NCI-H1092 treated with DMSO at 0.1 percent for 48 hours (cell line): ENCODE measurements around the gene GNAQ.

ENCODE experiments used
- DNase-seq: peaks from one replicate; lab custom pipeline; 2025; lab: John Stamatoyannopoulos, UW

GNAQ gene

DNA sequence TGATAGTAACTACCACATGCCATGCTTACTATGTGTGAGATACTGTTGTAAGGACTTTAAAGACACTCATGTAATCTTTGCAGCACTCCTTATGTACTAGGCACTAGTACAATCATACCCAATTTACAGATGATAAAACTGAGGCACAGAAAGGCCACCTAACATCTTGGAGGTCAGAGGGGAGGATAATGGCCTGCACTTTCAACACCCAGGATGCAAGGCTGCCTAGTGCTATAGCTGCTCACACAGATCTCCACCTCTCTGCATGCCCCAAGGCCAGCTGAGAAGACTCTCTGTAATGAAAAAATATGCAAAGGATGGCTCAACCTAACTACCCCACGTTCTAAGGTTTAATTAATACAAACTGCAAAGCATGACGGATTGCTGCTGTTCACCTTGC is 57.2 kb downstream of the GNAQ start:
- DNase-seq, result no peak

DNA sequence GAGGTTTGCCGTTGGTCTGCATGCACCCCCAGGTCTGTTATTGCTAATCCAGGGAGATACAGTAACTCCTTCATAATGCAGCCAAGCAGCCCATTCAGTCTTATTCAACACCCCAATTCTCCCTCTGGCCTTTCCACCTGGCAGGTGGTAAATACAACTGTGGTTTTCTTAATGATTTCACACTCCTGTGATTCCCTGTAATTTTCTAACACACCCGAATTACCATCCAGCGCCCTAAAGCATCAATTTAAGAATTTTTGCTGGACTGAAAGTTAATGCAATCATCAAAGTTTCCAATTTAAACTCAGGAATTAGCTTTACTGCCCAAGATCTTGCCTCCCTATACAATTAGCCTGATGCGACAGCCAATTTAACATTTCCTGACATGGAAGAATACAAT is 62.5 kb downstream of the GNAQ start:
- no peak for DNase-seq

DNA sequence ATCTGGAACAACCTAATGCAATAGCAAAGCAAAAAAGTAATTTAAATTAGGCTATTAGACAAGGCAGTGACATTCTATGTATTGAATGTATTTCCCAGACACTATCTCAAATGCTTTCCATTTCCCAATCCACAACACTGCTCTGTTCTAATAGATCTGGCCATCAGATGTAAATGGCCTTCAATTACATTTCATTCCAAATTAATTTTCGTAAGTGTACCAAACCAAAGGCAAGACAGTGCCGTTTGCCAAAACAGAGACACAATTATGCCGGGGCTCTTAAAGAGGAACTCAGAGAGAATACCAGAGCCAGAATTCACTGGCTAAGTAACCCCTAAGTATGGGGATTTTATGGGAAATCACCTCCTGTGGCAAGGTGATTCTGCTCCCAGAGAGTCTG is 63.1 kb downstream of the GNAQ start:
- no peak for DNase-seq

DNA sequence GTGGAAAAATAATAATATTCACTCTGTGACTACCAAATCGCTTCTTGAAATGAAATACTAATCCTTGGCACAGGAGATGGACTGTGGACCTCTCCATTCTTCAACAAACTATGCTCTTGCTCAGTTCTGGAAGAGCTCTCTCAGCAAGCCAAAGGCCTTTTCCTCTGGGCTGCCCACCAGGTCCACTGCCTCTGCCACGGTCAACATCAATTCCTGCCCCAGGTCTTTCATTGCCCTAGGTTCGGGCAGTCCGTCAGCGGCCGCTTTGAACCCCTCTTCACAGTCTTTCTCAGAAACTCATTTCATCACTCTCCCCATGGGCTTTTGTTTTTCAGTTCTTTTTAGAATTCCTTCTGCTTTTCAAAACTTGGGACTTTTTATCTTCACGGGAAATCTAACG is 64.9 kb downstream of the GNAQ start:
- no peak for DNase-seq

DNA sequence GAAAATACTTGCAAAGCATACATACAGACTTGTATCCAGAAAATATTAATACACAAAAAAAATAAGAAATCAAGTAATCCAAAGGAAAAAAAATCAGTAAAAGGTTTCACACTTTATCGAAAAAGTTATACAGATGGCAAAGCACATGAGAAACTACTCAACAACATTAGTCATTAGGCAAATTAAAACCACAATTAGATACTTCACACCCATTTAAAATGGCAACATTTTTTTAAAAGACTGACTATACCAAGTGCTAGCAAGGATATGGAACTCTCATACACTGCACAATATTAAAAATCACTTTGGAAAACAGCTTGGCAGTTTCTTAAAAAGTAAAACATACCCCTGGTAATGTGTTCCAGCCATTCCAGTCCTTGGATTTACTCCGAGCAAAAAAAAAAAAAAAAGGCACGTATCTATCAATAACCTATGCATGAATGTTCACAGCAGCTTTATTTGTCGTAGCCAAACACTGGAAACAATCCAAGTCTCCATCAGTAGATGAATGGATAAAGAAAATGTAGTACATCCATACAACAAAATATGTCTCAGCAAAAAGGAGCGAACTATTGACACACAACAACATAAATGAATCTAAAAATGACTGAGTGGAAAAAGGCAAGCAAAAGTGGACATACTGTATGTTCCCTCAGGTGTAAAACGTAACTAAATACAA is 66.0 kb downstream of the GNAQ start:
- peak; percentile 75 for DNase-seq

DNA sequence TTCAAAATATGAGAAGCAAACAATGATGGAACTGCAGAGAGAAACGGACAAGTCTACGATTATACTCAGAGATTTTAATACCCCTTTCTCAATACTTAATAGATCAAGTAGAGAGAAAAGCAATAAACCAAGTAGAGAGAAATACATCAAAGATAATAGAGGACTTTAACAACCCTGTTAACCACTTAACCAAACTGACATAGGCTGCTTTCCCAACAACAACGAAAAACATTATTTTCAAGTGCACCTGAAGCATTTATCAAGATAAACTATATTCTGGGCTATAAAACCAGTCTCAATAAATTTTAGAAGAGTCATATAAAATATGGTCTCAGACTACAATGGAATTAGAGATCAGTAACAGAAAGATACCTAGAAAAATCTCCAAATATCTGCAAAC is 67.4 kb downstream of the GNAQ start:
- no peak for DNase-seq

DNA sequence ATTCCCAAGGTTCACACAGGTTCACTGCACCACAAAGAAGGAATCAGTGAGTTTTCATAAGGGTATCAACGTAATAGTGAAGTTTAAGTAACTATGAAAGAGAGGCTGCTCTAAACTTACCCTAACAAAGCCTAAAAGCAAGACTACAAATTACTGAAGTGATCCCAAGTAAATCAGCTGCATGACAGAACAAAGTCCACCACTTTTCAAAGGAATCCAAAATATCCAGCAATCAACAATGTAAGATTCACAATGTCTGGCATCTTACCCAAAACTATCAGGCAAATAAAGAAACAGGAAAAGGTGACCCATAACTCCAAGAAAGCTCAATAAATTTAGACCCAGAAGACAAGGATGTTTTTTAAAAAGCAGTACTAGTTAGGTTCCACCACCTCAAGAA is 70.1 kb downstream of the GNAQ start:
- no peak for DNase-seq

DNA sequence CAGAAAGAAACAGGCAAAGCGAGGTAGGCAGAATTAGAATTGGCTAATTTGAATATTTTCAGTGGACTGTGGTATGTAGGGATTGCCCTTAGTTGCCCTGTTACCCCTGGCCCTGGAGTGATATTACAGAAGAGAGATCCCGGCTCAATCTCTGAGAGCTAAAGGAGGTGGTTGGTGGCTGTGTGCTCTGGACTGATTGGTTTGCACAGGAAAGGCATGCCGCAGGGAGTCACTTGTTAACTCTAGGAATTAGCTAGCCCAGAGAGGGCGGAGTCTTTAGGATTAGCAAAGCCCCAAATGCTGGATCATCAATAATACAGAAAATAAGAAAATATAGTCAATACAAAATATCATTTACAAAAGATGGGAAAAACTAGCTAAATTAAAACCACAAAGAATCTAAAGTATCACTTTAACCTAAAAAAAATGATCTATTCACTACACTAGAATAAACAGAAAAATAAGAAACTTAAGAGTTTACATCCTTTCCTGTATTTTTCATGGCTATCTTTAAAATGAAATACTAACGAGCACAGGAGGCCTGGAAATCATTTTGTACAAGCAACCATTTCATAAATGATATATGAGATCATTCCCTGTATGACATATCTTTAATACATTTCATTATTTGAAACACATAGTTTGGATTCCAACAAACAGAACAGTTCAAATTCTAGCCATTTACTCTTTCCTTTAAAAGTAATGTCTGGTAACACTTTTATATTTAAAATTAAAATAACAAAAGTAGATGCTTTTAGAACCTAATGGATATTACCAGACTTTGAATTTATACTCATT is 71.1 kb downstream of the GNAQ start:
- DNase-seq, result no peak

DNA sequence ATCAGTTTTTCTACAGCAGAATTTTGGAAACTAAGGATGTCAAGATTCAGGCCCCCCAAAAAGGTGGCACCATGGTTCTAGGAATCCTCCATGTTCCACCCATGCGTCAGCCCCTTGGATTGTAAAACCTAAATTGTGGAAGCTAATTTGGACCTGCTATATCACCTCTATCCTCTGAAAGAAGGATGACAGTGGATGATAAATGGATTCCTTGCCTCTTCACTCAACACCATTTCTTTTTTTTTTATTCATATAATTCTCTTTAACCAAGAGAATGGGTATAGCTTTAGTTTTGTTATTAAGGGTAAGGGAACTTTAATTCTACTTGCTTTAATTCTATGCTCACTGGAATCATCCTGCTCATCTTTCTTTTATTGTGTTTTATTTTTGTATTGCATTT is 71.8 kb downstream of the GNAQ start:
- no peak for DNase-seq

DNA sequence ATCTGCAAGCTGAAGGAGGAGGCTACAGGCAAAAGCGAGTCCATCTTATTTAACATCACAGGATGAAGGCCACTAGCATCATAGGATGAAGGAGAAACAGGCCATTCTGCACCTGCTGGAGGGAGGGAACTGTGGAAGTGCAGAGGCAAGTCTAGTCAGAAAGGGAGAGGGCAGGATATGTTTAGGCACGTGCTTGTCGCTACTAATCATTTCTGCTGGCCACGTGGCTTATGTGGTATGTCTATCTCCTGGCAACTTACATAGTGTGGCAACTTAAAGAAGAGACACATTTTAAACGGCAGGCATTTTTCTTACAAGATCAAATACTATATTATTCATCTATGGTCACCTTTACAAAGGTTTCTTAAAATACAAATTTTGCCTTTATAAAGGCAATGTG is 74.0 kb downstream of the GNAQ start:
- no peak for DNase-seq

DNA sequence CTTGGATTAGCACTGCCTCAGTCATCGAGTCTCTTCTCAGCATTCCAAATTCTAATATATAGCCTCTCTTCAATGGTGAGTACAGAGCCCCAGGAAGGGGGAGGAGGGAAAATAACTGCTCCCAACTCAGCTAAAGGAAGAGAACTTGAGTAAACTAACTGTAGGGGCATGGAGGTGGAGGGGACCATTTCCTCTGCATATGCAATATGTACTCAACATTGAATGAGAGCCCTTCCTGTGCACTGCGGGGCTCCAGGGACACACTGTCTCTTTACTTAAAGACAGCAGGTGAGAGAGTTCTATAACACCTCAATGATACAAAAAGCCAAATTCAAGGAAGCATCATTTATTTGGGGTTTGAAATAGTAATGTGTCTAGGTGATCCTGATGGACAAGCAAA is 75.1 kb downstream of the GNAQ start:
- no peak for DNase-seq

DNA sequence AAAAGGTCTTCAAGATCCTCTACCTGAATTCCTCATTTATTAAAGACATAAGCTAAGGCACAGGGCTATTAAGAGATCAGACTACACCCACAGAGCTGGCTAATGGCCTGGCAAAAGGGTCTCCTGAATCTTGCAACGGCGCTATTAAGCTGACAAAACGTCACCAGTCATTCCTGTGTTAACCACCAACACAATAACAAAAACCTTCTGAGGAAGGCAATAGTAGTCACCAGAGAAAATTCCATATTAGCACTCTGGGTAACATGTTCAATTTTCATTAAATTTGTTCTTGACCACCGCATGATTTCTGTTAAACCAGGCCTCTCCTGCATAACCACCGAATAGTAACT is 77.0 kb downstream of the GNAQ start:
- no peak for DNase-seq

DNA sequence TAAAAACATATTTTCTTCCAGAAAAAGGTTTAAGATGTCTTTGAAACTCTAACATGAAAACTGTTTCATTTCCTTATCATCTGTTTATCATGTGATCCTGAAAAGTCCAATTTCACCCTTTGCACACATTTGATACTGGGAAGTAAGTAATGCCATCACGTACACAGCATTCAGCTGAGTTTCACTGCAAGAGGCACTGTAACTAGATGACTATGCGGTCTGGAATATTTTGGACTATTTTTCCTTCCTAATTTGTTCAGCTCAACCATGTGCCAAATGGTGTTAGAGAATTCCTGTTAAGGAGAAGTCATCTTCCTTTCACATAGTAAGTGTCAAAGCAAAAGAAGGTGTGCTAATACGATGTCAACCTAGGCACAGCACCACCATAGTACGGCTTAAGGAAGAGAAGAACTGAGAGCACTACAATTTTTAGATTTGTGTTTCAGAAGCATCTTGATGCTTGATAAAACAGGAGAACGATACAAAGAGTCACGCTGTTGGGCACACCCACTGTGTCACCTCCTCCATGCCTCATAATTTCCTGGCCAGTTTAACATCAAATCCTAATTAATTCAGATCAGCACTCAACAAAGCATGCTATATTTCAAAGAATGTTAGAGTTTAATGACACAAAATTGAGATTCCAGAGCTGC is 77.5 kb downstream of the GNAQ start:
- DNase-seq, result no peak

DNA sequence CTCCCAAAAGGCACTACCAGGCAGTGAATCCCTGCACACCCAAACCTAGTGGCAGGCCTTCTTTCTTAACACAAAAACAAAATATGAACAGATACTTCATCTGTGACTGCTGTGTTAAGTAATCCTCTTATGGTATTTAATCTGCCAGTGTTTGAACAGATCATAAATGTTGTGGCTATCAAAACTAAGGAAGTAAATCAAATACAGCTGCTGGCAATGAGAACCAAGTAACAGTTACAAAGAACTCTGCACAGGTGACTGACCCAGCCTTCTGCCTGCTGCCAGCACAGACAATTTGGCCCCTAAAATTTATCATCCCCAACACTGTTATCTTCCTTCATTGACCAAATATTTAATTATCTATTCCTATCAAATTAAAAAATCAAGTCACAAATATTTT is 78.0 kb downstream of the GNAQ start:
- peak; percentile 39 for DNase-seq

DNA sequence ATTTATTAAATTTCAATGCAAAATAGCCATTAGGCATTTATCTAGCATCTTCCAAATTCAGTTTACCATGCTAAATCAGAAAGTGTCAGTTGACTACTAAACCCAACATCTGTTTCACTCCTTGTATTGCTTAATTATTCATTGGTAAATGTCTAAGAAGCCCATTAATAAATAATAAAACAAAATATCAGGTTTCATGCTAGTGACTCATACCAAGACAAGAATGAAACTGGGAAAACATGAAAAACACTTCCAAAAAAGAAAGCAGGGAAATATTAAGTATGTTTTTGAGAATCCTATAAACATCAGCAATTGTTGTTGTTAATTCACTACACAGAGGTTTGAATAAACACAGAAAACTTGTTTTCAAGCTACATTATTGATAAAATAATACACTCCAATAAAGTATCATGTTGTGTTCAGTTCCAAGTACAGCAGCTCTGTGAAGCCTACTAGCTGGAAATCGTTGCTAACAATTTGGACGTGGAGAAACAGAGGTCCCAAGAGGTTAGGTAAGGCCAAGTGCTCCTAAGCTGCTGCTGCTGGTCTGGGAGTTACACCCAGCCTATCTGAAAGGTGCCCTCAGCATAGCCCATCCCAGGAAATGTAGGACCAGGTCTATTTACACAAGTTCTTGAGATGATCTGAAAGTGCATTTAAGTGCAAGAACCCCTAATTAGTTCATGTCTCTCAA is 78.8 kb downstream of the GNAQ start:
- DNase-seq, result peak; percentile 48

DNA sequence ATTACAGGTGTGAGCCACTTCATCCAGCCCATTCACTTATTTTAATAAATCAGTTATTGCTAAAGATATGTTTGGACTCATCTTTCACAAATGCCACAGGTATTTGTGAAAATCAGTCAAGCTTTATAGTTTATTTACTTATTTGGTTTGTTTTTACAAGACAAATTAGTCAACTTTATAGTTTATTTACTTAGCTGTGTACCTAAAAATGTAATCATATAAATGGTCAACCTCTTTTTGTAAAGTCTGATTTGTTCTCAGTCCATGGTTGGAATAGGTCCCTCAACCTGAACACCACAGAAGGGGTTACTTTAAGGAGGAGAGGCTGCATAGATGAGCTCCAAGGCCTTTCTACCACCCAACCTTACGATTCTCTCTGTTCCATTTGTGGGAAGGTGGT is 80.2 kb downstream of the GNAQ start:
- DNase-seq, result no peak

DNA sequence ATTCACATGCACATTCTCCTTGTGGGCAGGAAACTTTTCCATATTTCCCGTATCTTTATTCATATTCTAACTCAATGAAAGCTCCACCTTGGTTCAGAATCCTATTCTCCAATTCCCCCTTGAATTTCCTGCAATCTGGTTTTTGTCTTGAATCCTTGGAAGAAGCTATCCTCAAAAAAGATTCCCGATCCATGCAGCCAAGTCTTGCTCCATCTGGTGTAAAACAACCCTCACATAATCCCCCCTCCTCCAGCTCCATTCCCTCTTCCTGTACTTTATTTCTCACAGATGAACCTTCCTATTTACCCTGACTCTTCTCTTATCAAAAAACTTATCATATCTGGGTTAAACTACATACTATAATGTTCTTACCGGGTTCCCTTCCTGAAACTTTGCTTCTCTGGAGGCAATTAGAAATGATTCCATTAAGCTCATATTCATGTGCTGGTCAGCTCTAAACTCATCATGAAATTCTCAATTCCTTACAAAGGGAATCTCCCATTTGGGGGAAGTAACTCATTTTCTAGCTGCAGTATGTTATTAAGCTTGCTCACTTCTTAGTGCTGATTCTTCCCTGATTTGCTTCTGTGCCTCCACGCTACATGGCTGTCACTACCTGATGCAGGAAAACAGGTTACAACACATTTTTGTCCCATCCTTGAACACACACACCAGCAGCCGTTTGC is 81.7 kb downstream of the GNAQ start:
- no peak for DNase-seq

DNA sequence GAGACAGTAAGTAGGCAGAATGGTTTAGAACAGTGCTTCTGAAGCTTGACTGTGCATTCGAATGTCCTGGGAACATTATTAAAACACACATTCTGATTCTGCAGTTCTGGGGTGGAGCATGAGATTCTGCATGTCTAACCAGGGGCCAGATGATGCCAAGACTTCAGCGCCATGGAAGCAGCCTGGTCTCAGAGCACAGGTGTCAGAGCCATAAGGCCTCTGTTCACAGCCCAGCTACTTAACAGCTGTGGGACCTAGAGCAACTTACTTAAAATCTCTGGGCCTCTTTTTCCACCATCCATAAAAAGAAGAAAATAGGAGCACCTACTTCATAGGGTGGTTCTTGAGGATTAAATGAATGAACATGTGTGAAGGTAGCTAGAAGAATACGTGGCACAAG is 84.0 kb downstream of the GNAQ start:
- DNase-seq, result no peak

DNA sequence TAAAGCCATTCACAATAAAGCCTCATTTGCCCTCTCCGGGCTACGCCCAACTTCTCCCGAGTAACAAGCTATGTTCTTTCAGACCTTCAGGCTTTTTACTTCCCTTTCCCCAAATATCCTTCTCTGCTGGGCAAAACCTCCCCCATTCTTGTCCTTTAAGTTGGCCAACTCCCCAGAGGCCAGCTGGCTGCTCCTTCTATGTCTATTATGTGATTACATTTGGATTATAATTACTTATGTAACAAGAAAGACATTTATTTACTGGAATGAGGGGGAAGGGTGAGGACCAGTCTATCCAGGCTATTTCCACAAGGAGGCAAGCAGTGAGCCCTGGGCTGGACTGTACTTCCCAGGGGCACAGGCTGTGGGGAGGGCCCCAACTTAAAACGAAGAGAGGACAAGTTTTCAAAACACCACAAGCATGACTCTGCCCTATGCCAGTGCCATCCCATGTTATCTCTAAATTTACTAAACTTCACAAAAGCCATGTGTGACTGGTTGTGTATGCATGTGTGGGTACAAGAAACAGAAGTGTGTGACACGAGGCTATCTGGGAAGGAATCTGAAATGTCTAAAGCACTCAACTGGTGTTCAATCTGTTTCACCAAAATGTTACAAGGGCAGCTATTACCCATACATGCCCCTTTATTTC is 84.5 kb downstream of the GNAQ start:
- no peak for DNase-seq

DNA sequence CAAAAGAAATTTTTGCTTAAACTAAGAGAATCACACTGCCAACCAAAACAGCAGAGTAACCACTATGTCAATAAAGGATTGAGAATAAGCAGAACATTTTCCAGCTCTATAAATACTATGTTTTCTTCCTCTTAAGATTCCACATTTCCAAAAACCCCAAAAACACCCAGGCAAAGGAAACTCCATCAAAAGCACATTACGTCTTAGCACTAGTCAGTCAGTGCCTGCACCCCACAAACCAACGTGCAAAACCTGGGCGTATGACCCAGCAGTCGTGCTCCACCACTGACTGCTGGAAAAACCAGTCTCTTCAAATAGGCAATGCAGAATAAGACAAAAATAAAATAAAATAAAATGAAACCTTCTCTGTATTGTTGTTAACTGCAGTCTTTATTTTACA is 85.3 kb downstream of the GNAQ start:
- no peak for DNase-seq

DNA sequence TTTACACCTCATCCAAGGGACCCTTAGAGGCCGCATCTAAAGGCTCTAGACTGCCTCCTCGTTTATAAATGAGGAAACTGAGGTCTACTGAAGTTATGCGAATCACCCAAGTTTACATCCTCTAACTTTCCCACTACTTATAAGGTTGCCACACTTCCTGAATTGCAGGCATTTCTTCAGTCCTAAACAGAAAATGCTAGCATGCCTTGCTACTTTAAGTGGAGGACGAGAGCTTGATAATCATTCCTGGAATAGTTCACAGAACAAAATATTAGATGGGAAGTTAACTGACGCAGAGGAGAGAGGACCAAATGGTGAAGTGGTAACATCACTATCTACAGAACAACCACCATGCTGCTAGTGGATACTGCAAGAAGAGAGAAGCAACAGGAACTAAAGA is 85.8 kb downstream of the GNAQ start:
- no peak for DNase-seq
